HCT116 (cell line): ENCODE measurements around the gene CELA2B. TPM values are rescaled to one million over a fixed set of nuclear protein-coding genes. Genes with fewer than 3 reads are reported as not detected.

Experiments used
- ATAC-seq: fragments of 200-7000 bp; cut with Tn5 transposase; 2 replicates; pipeline ENCODE4 v1.9.1; 2020; ENCODE audit warnings: mild to moderate bottlenecking, moderate library complexity
- BruUV-seq: library from RNA; stranded (reverse); fragments of 400-500 nt; replicated peaks from 2 replicates; lab custom pipeline; 2021; lab: Mats Ljungman, UMichigan
- CTCF ChIA-PET: fragments of 300-600 bp; sonication (Branson Sonifier 250); formaldehyde crosslinking; loops from one replicate; lab custom pipeline; 2021; ENCODE audit warnings: antibody characterized with exemption; lab: Charles Lee
- POLR2A ChIA-PET: fragments of 300-600, 350-600 bp; sonication (Branson Sonifier 250); formaldehyde crosslinking; loops from one replicate; lab custom pipeline; 2021; ENCODE audit warnings: antibody characterized with exemption; lab: Charles Lee
- RAD21 ChIA-PET, 2 experiments: fragments of 300-600 bp; sonication (Branson Sonifier 250); formaldehyde crosslinking; loops; one replicate each; lab custom pipeline; 2023; ENCODE audit warnings: low total read pairs in 2 of 2; ENCODE audit not compliant: uncharacterized antibody in 2 of 2, unreplicated experiment in 2 of 2, low non-redundant PET in 1 of 2; lab: Charles Lee
- DNase-seq: peaks from one replicate; pipeline ENCODE4 v3.0.0-alpha.2; 2010; ENCODE audit warnings: low read depth, low spot score
- H2AFZ ChIP-seq: fragments of 200-600 bp; shearing (Covaris generic), sonication (generic); 2 replicates; pipeline ENCODE4 v1.6.1; 2017; ENCODE audit warnings: low read depth, mixed run types, mixed read lengths, antibody characterized with exemption, low read length; ENCODE audit not compliant: poor library complexity, severe bottlenecking
- H3K27ac ChIP-seq: 2 replicates; pipeline ENCODE4 v1.5.1; 2012; ENCODE audit warnings: low read depth, low read length
- H3K27me3 ChIP-seq: fragments of 200-600 bp; sonication (generic); 2 replicates; pipeline ENCODE4 v1.6.1; 2016; ENCODE audit warnings: mixed run types, low read length, mixed read lengths; ENCODE audit not compliant: insufficient read depth
- H3K36me3 ChIP-seq, 2 experiments: fragments of 200-500 bp in 1 of 2; fragments of 200-600 bp in 1 of 2; sonication (Bioruptor generic) in 1 of 2; sonication (generic) in 1 of 2; 2 replicates each; pipeline versions ENCODE4 v1.5.1 to v1.6.1; 2014 to 2016; ENCODE audit warnings: low read length in 2 of 2, inconsistent platforms in 1 of 2, mixed read lengths in 1 of 2, mixed run types in 1 of 2; ENCODE audit not compliant: insufficient read depth in 2 of 2, control insufficient read depth in 1 of 2
- H3K4me1 ChIP-seq, 2 experiments: fragments of 200-600 bp in 1 of 2; sonication (generic) in 1 of 2; 2 replicates each; pipeline versions ENCODE4 v1.5.1 to v1.6.1; 2012 to 2017; ENCODE audit warnings: low read length in 2 of 2, inconsistent platforms in 1 of 2, mild to moderate bottlenecking in 1 of 2, mixed read lengths in 1 of 2, mixed run types in 1 of 2, moderate library complexity in 1 of 2; ENCODE audit not compliant: insufficient read depth in 2 of 2, control insufficient read depth in 1 of 2
- H3K4me2 ChIP-seq: fragments of 200-600 bp; sonication (generic); 2 replicates; pipeline ENCODE4 v1.6.1; 2017; ENCODE audit warnings: mixed run types, low read length, mixed read lengths
- H3K4me3 ChIP-seq, 2 experiments: fragments of 200-600 bp in 1 of 2; sonication (generic) in 1 of 2; replicated peaks in 1 of 2; 2 replicates each; pipeline ENCODE4 v1.5.1; 2011 to 2016; ENCODE audit warnings: low read length in 2 of 2, control low read depth in 1 of 2, low read depth in 1 of 2, mild to moderate bottlenecking in 1 of 2, mixed read lengths in 1 of 2, mixed run types in 1 of 2
- H3K79me2 ChIP-seq: fragments of 200-600 bp; sonication (generic); 2 replicates; pipeline ENCODE4 v1.6.1; 2017; ENCODE audit warnings: mild to moderate bottlenecking, mixed run types, low read length, moderate library complexity, mixed read lengths; ENCODE audit not compliant: insufficient read depth
- H3K9ac ChIP-seq: fragments of 200-600 bp; sonication (generic); 2 replicates; pipeline ENCODE4 v1.6.1; 2016; ENCODE audit warnings: low read length, mixed read lengths
- H3K9me2 ChIP-seq: fragments of 200-600 bp; sonication (generic), shearing (Covaris generic); 2 replicates; pipeline ENCODE4 v1.6.1; 2017; ENCODE audit warnings: mixed run types, mild to moderate bottlenecking, moderate library complexity; ENCODE audit not compliant: insufficient read depth
- H3K9me3 ChIP-seq, 2 experiments: fragments of 200-500 bp in 1 of 2; fragments of 200-600 bp in 1 of 2; sonication (Bioruptor generic) in 1 of 2; sonication (generic) in 1 of 2; 2 replicates each; pipeline ENCODE4 v1.6.1; 2014 to 2017; ENCODE audit warnings: low read length in 2 of 2, mixed read lengths in 2 of 2, inconsistent platforms in 1 of 2, low read depth in 1 of 2, mild to moderate bottlenecking in 1 of 2, mixed run types in 1 of 2, moderate library complexity in 1 of 2; ENCODE audit not compliant: control insufficient read depth in 1 of 2, insufficient read depth in 1 of 2
- H4K20me1 ChIP-seq: fragments of 200-600 bp; sonication (generic), shearing (Covaris generic); 2 replicates; pipeline ENCODE4 v1.6.1; 2017; ENCODE audit warnings: mixed run types, mild to moderate bottlenecking, moderate library complexity; ENCODE audit not compliant: insufficient read depth
- EGR1 ChIP-seq: IDR thresholded peaks from 2 replicates; pipeline ENCODE4 v1.6.1; 2012; ENCODE audit warnings: low read depth
- EZH2 ChIP-seq: fragments of 200-600 bp; sonication (generic); IDR thresholded peaks from 2 replicates; pipeline ENCODE4 v1.6.1; 2017; ENCODE audit warnings: antibody characterized with exemption, mixed run types
- MAX ChIP-seq: IDR thresholded peaks from 2 replicates; pipeline ENCODE4 v1.6.1; 2012
- POLR2A ChIP-seq: IDR thresholded peaks from 2 replicates; pipeline ENCODE4 v1.7.0; 2011; ENCODE audit warnings: borderline replicate concordance; ENCODE audit not compliant: insufficient read depth, insufficient read length; ENCODE audit errors: extremely low read depth
- POLR2AphosphoS5 ChIP-seq: IDR thresholded peaks from 2 replicates; pipeline ENCODE4 v1.6.1; 2011; ENCODE audit warnings: mild to moderate bottlenecking, low read depth, low read length, moderate library complexity
- SRF ChIP-seq: IDR thresholded peaks from 2 replicates; pipeline ENCODE4 v1.6.1; 2012; ENCODE audit warnings: low read depth
- ZNF274 ChIP-seq: fragments of 200-500 bp; sonication (Bioruptor generic); IDR thresholded peaks from 2 replicates; pipeline ENCODE4 v1.6.1; 2014; ENCODE audit warnings: mild to moderate bottlenecking, low read depth, low read length, inconsistent platforms
- intact Hi-C: fragments of 100-400 bp; cut with micrococcal nuclease; formaldehyde crosslinking; loops from 2 replicates; pipeline ENCODE4 v1.10.0; 2022
- total RNA-seq: library from RNA; stranded (reverse); gene quantifications from one replicate; pipeline ENCODE4 v1.2.1, GENCODE V29; 2021; ENCODE audit not compliant: unreplicated experiment
- TF ChIP-seq, protein P1 (sequence below): IDR thresholded peaks from 2 replicates; pipeline ENCODE4 v1.6.1; 2012

Gene CELA2B
- total RNA-seq, 1 experiment from 2014 or later = not detected

GRCh38 chr1:15506831-15507230 is 30.9 kb downstream of the CELA2B start:
- Histone ChIP-seq H3K27me3 (no peaks in the 10 kb centered on the region), H3K9me2 (no peaks in the 10 kb centered on the region), H3K4me2 (no peak overlapping the region), H3K27ac (no peak overlapping the region), H3K9ac (no peak overlapping the region), H4K20me1 (no peaks in the 10 kb centered on the region), H3K36me3 (no peaks in the 10 kb centered on the region), H3K9me3 (no peaks in the 10 kb centered on the region), H2AFZ (no peak overlapping the region), H3K4me1 (no peaks in the 10 kb centered on the region), H3K79me2 (no peaks in the 10 kb centered on the region), H3K4me3 (no peak overlapping the region)
- intact Hi-C loops = no loop called here
- ChIA-PET POLR2A (no interaction called here), CTCF (no interaction called here), RAD21 (no interaction called here)
- ATAC-seq (no peak), DNase-seq (no peak)
- no TSS peak for BruUV-seq
- TF ChIP-seq MAX (no peak), ZNF274 (no peak), POLR2AphosphoS5 (no peak), EZH2 (no peak), EGR1 (no peak)
- TF ChIP-seq, protein P1, sequence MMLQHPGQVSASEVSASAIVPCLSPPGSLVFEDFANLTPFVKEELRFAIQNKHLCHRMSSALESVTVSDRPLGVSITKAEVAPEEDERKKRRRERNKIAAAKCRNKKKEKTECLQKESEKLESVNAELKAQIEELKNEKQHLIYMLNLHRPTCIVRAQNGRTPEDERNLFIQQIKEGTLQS = no peak

DNA sequence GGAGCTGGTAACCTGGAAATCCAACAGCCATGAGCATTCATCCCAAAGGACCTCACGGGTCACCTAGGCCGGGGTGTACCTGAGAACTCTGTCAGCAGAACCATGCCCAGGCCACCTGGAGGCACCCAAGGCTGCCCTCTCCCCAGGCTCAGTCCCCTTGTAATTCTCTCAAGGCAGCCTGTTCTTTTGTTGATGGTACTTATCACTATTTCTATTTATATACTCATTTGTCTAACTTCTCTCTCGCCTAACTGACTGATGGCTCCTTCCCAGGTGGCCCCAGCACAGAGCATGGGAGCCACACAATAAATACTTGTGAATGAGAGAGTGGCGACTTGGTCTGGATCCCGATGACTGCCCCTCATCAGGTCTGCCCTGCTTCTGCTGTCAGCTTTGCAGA is 31.4 kb downstream of the CELA2B start:
- TF ChIP-seq SRF = no peak
- TF ChIP-seq POLR2A = no peak
- BruUV-seq = no TSS peak
- Histone ChIP-seq H3K9ac (no peak overlapping the region), H3K9me2 (no peaks in the 10 kb centered on the region), H3K4me2 (no peak overlapping the region), H4K20me1 (no peaks in the 10 kb centered on the region), H3K79me2 (no peaks in the 10 kb centered on the region), H2AFZ (no peak overlapping the region), H3K4me3 (no peak overlapping the region), H3K27ac (no peak overlapping the region), H3K4me1 (no peaks in the 10 kb centered on the region), H3K36me3 (no peaks in the 10 kb centered on the region), H3K27me3 (no peaks in the 10 kb centered on the region), H3K9me3 (no peaks in the 10 kb centered on the region)
- ATAC-seq (no peak), DNase-seq (no peak)
- RAD21 ChIA-PET = no interaction called here
- CTCF ChIA-PET = no interaction called here
- intact Hi-C loops = no loop called here
- POLR2A ChIA-PET = no interaction called here
